ENCODE results near the gene URM1. TPM values are rescaled to one million over a fixed set of nuclear protein-coding genes. Genes with fewer than 3 reads are reported as not detected.

The URM1 gene
- 10 to 100 TPM; 72.6 to 75.8 TPM for total RNA-seq

DNA sequence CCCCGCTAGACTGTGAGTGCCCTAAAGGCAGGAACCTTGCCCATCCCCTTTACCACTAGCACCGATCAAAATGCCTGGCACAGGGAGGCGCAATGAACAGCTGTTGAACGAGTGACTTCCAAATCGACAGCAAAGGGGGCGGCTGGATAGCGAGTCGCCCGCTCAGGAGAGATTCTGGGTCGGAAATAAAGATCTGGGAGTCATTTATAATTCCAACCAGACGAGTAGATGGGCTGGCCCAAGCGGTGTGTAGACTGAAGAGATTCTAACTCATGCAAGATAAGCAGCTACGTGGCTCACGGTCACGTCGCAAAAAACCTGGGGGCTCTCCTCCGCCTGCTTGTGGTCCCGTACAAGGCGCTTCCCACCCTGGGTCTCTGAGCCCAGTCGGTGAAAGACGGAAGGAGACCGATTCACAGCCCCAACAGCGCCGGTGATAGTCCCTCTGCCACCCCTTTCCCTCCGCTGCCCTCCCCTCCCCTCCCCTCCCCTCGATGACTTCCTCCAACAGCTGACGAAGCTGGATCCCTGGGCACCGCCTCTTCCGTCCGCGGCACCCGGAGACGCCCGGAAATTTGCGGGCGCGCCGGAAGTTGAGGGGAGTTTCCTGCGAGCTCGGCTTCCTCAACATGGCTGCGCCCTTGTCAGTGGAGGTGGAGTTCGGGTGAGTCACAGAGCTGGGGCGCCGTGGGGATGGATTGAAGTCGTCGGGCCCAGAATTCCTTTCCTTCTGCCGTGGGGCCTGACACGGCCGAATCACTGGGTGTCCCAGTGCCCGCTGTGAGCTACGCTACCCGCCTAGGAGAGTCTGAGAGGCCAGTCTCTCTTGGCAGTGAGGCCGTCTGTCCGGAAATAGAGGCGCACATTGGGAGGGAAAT is at the start of gene URM1:
Gene URM1 (plus strand): TSS at position 623 of the 878 bp plus-strand sequence. CDS start 7 bp downstream, at position 630.

DNA sequence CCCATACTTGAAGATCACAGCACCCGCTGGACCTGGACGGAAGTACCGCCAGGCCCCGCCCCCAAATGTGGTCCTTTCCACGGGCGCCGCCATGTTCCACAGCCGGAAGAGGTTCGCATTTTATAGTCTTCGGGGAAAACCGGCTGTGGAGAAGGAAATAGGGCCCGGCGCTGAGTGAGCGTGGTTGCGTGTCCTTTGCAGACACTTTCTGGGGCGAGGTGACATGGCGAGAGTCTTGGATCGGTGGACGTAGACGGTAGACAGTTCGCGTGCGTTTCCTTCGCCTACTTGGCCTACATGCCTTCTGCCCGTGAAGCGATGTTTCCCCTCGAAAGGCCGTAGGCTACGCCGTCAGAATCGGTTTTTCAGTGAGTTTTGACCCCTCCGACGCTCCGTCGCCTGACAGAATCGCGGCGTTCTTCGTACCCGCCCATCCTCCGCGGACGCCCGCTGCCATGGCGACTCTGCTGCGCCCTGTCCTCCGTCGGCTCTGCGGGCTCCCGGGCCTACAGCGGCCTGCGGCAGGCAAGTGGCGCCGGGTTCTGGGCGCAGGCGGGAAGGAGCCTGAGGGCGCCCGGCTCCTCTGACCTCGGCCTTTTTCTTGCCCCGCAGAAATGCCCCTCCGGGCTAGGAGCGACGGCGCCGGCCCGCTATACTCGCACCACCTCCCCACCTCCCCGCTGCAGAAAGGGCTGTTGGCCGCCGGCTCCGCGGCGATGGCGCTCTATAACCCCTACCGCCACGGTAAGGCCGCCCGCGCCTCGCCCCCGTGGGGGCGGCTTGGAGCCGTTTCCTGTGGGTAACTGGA is 48.6 kb upstream of the URM1 start, which contains the start of the genes COQ4 and TRUB2:
Gene COQ4 (plus strand): TSS at position 436 of the 808 bp plus-strand sequence. CDS start 20 bp downstream, at position 456.
Gene TRUB2 (minus strand): TSS at position 44 of the 808 bp plus-strand sequence. CDS start 39 bp downstream, at position 5.

DNA sequence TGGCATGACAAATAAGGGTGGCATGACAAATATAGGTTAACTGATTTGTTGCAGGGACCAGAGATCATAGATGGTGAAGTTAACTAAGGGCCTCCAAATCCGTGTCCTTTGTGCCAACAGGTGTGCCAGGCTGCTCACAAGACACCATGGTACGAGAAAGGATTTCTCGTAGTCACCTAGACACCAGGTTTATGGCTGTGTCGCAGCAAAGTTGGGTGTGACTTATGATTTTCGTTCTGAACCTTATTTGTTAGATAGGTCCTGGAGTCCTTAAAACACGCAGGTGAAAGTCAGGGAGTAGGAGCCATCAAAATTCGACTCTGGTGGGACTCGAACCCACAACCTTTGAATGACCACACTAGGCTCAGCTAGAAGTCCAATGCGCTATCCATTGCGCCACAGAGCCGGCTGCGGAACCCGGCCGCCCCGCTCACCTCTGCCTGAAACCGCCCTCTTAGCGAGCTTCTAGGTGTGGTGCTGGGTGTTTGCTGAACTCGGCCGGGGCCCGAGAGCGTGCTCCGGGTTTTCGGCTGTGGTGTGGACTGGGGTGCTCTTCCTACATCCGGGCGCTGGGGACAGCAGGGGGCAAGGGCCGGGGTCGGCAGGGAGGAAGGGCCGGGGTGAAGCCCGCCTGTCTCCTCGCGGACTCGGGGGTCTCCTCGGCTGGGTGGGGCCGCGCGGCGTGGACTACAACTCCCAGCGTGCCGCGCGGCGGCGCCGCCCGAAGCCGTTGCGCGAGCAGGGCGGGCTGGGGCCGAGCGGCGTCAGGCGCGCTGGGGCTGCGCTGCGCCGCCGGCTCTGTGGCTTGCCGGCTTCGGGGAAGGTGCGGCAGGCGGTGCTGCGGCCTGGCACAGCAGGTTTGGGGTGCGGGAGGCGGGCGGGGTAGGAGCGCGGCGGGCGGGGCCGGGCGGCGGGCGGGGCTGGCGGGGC is 31.1 kb upstream of the URM1 start, which contains the start of gene SLC27A4:
Gene SLC27A4 (plus strand): TSS at position 767 of the 930 bp plus-strand sequence. CDS start 2,606 bp downstream, outside the sequence.

DNA sequence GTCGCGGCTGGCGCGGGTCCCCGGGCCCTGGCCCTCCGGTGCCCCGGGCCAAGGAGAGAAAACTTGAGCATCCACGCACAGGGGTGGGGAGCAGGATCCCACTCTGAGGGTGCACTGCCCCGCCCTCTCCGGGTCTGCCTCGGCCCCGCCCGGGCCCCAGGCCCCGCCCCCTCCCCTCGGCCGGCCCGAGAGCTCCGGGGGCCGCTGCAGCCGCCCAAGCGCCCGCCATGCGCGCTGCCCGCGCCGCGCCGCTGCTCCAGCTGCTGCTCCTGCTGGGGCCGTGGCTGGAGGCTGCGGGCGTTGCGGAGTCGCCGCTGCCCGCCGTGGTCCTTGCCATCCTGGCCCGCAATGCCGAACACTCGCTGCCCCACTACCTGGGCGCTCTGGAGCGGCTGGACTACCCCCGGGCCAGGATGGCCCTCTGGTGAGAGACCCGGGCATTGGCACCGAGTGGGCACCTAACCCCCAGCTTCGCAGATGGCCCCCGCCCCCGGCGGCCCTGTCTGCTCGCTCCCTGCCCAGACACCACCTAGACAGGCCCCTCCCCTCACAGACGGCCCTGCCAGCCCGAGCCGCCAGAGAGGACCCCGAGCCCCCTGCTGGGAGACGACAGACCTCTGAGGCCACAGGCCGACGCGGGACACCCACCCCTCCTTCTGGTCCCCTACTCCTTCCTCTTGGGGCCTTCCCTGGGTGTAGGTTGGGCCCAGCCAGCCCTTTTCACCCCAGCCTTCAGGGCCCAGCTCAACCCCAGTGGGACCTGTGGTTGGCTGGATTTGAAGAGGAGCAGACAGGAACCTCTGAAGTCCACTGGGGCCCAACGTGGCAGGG is 49.7 kb downstream of the URM1 start, which contains the start of gene CERCAM:
Gene CERCAM (plus strand): TSS at position 207 of the 831 bp plus-strand sequence. CDS start 21 bp downstream, at position 228.

Small RNA genes within 50 kb of the gene (microRNA-seq; reads per million reads assigned to microRNA genes)
- not detected for gene MIR219B (ENCODE audit: borderline microRNAs expressed, borderline replicate concordance)

Other genes starting within 250 kb of the URM1 start
- 10 to 100 TPM; 44.6 to 50.5 TPM for gene PTGES2, start 243.6 kb upstream of the URM1 start, total RNA-seq
- gene LCN2, start 221.9 kb upstream of the URM1 start, total RNA-seq: not detected
- gene BBLN, start 211.1 kb upstream of the URM1 start, total RNA-seq: 10 to 100 TPM; 95.0 to 96.0 TPM
- gene CIZ1, start 179.8 kb upstream of the URM1 start, total RNA-seq: 100 to 1,000 TPM; 118 to 121 TPM
- gene DNM1, start 168.0 kb upstream of the URM1 start, total RNA-seq: under 1 TPM; 0.25 to 0.99 TPM
- 10 to 100 TPM; 40.3 to 47.1 TPM for gene GOLGA2, start 95.4 kb upstream of the URM1 start, total RNA-seq
- gene SWI5, start 95.1 kb upstream of the URM1 start, total RNA-seq: 10 to 100 TPM; 10.9 to 12.1 TPM
- 10 to 100 TPM; 21.5 to 23.2 TPM for gene TRUB2, start 48.9 kb upstream of the URM1 start, total RNA-seq
- 10 to 100 TPM; 34.7 to 35.2 TPM for gene COQ4, start 48.5 kb upstream of the URM1 start, total RNA-seq
- 10 to 100 TPM; 11.5 to 14.4 TPM for gene SLC27A4, start 30.8 kb upstream of the URM1 start, total RNA-seq
- gene CERCAM, start 49.5 kb downstream of the URM1 start, total RNA-seq: under 1 TPM; 0.39 to 0.58 TPM
- gene ODF2, start 84.6 kb downstream of the URM1 start, total RNA-seq: 10 to 100 TPM; 46.8 to 52.0 TPM
- gene GLE1, start 133.3 kb downstream of the URM1 start, total RNA-seq: 10 to 100 TPM; 37.5 to 41.3 TPM
- gene SPTAN1, start 181.2 kb downstream of the URM1 start, total RNA-seq: 100 to 1,000 TPM; 310 to 334 TPM

All from activated naive CD4-positive, alpha-beta T cell treated with anti-CD3 and anti-CD28 coated beads, Interleukin-2, amount 10 ng/mL, durations not matched to agents 5 hours and 36 hours (primary cell).